GM19324 (cell line): ENCODE data around the gene ODAM.
"Not testable (repeated sequence)": the region's sequence is repeated elsewhere in the genome, so short reads cannot be mapped to it uniquely, and the experiment has no call there.

Experiments
- ATAC-seq: cut with Tn5 transposase; IDR thresholded peaks from one replicate; pipeline ENCODE4 v1.9.1; 2021; ENCODE audit warnings: mild to moderate bottlenecking, moderate library complexity; ENCODE audit not compliant: unreplicated experiment, low FRiP score

Gene ODAM, protein sequence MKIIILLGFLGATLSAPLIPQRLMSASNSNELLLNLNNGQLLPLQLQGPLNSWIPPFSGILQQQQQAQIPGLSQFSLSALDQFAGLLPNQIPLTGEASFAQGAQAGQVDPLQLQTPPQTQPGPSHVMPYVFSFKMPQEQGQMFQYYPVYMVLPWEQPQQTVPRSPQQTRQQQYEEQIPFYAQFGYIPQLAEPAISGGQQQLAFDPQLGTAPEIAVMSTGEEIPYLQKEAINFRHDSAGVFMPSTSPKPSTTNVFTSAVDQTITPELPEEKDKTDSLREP

DNA sequence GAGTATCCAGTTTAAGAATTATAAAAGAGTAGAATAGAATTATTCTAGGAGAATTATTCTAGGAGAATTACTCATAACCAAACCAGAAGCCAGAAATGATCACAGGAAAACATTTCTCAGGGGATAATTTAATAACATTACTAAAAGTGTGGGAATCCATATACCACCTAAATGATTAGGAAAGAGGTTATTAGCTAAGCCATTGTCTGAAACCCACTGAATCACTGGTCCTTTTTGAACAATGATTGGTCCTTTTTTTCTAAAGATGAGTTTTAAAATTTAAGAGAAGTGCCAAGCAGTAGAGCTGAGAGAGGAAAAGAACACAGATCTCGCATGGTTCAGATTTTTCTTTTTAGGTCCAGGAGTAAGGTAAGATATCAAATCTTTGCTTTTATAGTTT lies at the start of gene ODAM:
ODAM (plus strand) TSS at position 301 of the 400 bp plus-strand sequence. CDS start 819 bp downstream, outside the sequence.
- no peak for ATAC-seq

DNA sequence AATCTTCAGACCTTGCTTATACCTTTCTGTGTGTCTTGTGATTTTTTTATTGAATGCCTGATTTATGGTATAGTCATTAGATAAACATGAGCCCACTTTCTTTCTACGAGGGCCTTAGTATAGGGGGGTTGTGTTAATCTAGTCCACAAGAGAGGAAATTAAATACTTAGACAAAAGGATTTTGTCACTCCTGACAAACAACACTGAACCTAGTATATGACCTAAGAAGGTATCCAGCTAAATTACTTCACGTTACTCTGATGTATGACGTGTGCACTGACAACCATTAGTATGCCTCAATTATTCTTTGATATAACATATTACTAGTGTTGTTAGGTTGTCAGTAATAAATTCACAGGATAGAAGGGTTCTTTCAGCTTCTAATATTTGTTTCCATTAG lies 44.3 kb upstream of the ODAM start:
- ATAC-seq = no peak

DNA sequence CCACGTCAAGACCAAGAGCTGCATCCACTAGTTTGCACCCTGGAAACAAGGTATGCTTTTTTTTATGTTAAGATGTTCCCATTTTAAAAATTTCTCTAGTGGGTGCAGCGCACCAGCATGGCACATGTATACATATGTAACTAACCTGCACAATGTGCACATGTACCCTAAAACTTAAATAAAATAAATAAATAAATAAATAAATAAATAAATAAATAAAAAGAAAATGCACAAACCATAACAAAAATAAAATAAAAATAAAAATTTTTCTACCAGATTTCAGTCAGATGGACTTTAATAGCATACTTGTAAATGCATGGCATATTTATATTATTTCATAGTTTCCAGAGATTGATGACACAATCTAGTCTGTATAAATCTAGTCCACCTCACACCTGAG lies 43.4 kb upstream of the ODAM start:
- ATAC-seq = no peak

DNA sequence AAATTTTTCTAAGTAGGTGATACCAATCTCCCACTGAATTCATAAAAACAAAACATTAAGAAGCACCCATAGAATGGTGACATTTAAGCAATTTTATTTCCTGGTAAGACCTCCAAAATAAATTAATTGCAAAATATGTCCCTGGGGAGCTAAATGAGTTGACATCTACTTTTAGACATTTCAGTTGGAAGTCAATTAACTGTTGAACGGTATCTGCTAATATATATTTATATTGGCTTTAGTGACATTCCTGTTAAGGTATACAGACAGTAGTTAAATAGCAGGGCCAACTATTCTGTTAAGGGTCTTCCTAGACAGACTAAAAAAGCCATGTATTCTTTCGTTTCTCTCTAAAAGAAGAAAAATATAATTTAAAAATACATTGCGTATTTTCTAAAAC lies 41.6 kb upstream of the ODAM start, which contains the start of gene PRR27:
PRR27 (plus strand) TSS at position 301 of the 400 bp plus-strand sequence. CDS start 139 bp downstream, outside the sequence.
- no peak for ATAC-seq

DNA sequence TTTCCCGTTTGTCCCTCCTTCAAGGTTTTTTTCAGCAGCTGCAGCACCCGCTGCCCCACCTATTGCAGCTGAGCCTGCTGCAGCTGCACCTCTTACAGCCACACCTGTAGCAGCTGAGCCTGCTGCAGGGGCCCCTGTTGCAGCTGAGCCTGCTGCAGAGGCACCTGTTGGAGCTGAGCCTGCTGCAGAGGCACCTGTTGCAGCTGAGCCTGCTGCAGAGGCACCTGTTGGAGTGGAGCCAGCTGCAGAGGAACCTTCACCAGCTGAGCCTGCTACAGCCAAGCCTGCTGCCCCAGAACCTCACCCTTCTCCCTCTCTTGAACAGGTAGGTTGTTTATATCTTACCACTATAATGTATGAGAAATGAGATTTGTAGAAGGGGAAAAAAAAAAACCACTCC lies 36.9 kb upstream of the ODAM start:
- ATAC-seq = no peak

DNA sequence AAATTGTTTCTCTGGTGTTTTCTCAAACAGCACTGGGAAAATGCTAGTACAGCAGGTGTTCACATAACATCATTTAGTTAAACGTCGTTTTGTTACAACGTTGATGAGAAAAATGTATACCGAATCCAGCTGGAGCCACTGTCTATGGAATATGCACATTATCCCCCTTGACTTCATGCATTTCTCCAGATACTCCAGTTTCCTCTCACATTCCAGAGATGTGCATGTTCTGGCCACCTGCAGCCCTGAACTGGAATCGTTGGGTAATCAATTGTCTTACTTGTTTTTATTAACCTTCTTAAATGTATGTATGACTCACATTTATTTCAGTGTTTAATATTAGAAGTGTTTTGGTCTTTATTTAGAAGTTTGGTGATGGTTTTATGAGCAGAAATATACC lies 18.4 kb upstream of the ODAM start:
- ATAC-seq = no peak

DNA sequence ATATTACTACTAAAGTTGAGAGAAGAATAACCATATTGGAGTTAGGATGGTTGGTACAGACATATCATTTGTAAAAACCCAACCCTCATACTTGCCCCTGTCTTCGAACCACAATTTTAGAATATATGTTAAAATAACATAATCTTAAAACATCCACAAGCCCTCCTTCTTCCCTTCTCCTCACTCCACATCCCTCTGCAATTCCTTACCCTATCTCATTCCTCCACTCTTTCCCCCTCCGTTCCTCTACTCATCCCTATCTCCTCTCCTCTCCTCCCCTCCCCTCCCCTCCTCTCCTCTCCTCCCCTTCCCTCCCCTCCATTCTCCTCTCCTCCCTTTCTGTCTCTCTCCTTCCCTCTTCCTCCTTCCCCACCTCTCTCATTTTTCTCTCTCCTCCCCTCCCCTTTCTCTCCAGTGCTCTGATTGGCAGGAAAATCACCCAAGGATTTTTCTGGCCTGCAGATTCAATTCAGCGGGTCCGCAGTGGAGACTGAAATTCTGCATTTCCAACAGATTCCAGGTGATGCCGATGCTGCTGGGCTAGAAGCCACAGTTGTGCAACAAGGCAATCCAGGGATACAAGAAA lies 17.4 kb upstream of the ODAM start:
- ATAC-seq = no peak

DNA sequence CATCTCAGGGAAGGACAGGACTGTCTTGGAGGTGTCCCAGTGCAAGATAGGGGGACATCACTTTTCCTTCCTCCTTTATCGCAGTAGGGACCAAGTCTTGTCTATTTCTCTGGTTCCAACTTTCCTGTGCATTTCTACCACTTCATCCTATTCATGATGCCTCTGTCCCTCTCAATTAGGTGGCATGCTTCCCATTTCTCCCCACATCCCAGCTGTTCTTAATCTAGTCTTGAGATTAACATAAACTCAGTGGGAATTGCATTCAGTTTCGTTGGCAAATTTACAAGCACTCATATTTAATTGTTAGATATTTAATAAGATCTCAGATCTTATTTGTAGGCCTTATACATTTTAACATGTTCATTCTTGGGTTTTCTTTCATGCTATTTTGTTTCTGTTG lies 15.7 kb upstream of the ODAM start:
- ATAC-seq = no peak

DNA sequence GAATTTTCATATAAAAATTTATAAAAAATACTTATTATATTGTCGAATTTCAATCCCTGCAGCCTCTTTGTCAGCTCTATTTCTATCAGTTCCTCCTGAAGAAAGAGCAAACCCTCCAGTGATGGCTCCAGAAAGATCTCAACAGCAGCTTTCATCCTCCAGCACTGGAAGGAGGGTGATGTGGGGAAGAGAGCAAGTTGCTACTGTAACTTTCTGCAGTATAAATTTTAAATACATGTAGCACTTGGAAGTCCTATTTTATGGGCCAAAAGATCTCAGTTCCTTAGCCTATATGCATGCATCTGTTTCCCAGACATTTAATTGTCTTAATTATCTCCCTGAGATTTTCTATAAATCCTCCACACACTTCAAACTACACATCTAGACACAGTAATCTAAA lies 13.7 kb upstream of the ODAM start:
- no peak for ATAC-seq

DNA sequence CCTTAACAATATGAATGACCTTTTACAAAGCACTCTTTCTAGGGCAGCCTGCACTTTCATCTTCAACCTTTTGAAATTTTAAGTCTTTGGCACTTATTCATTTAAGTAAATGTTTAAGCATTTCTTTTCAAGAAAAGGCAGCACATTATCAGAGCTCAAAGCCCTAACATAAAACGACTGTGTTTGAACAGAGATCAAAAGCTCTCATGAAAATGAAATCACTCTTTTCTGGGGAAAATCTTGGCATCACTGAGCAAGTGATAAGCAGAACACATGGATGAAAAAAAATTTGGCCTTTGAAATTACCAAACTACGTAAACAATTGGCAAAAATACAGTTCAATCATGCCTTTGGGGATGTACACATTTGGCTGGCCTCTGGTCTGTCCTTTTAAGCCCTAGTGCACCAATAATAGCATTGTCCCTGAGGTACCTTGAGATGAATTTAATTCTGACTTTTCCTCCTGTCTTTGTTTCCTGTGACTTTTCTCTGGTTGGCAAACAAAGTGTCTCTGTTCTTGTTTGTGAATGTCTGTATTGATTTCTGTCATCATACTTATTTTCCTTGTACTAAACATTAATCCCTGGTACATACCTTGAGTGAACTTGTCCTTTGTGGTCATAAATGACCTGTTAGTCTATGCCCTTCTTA lies 12.9 kb upstream of the ODAM start:
- ATAC-seq = no peak

DNA sequence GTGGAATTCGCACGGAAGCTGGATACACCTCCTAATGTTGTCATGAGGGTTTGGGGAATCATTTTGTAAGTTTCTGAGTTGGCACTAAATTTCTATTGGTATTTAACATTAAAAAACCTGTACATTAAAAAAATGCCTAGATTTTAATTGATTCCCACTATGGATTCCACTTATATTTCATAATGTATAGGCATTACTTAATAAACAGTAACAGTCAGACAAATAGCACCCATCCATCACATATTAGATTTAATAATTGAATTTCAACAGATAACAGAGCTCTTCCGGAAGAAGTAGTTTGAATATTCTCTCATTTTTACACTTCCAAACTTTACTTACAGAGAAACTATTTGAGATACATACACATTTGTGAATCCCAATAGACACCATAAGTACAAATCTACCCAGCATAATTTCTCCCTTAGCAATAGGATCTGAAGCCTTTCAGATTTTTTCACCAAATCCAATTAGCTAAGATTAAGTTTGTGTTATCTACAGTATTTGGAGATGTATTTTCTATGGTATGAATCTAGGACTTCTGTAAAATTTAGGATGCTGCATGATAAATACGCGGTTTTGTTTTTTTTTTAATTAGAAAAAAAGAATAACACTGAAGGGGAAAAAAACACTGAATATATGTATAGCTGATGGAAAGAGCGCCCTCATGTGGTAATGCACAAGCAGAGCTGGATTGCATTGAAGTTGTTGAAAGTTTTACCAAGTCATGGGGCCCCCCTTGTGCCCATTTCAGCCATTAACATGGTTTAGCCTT lies 12.2 kb upstream of the ODAM start:
- peak; percentile 71 for ATAC-seq

DNA sequence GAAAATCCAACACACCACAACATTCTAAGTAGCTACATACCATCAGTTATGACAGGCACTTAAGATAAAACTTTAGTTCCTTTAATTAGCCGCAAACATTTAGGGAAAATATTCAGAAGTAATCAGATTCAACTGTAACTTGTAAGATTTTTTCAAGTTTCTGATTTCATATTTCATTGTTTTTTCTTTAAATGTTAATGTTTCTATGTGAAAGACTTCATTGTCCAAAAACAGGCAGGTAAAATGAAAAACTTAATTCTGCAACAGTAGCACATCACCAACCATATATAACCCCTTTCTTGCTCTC lies 11.6 kb upstream of the ODAM start:
- no peak for ATAC-seq

DNA sequence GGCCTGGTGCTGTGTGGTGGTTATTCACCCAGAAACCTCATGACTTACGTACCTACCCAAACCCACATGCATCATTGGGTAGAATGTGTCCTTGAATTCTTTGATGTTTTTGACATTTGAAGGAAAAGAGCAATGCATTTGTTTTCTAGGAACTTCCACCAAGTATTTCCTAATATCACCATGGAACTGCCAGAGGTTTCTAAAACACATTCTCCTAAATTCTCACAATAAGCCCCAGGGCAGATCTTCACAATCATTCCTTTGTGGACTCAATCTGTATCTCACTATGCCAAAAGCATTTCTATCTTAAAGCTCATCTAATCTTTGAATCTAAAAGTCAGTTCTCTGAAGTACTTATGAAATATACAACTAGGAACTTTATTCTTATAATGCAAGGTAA lies 8.3 kb upstream of the ODAM start:
- no peak for ATAC-seq

DNA sequence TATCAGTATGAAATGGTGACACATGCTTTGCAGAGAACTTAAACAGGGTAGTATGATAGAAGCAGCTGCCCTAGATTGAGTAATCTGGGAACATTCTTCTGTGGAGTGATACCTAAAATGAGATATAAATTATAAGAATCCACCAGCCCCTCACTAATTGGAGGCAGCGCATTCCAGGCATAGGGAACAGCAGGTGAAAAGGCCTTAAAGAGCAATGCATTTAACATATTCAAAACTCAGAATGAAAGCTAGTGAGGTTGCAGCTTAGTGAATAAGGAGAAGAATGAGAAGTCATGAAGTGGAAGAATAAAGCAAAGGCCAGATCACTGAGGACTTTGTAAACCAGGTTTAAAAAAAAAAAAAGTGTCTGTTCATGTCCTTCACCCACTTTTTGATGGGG lies 4.9 kb upstream of the ODAM start:
- ATAC-seq = no peak

DNA sequence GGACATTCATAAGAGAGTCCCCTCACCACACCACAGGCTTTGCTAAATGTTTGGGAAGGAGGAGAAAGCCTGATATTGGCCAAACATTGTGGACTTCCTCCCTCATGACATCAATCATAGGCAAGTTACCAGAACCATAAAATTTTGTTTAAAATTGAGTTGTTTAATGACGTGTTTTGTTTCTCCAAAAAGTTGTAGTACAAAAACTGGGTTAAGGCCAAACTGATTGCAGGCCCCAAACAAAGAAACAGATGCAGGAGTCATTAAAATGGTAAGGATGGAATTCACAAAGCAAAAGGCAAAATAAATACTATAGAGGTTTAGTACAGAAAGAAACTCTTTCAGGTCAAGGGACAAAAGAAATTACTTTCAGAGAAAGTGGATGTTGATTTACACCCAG lies 3.9 kb upstream of the ODAM start:
- ATAC-seq = no peak

DNA sequence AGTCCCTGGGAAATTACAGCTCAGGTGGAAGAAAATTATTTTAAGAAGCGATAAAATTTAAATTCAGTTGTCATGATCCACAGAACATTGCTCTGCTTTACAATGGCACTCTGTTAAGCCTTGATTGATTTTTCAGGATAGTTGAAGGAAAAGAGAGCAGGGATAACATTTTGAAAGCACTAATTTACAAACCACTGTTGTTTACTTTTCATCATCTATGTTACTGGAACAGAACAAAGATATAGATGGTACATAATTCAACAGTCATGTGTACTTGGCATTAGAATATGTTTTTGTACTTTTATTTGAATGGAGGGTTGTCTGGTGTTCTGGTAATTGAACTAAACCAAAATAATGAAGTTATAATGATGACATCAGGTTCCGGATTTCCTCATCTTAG lies 2.6 kb upstream of the ODAM start:
- ATAC-seq = no peak

DNA sequence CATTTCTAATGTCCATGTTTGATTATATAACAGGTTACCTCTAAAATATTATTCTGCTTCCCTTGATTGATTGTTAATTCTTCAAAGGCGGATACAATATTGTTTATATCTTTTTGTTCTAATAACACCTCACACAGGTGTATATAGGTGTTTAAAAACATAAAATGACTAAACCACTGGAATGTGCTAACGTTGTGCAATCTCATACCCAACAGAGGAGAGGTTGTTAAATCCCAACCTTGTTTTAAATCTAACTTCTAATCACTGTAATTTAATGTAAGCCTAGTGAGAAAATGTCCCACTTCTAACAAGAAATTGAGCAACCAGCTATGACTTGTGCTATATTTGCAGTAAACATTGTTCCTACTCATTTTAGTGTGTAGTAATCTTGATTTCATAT lies 1.3 kb downstream of the ODAM start:
- no peak for ATAC-seq

DNA sequence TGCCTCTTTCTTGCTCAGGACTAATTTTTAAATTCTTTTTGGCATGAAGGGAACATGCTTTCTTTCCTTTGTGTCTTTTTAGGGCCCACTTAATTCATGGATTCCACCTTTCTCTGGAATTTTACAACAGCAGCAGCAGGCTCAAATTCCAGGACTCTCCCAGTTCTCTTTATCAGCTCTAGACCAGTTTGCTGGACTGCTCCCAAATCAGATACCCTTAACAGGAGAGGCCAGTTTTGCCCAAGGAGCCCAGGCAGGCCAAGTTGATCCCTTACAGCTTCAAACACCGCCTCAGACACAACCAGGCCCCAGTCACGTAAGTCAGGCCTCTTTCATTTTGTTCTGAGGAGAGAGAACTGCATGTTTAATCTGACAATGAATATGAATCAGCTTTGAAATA lies 2.3 kb downstream of the ODAM start:
- ATAC-seq = no peak

DNA sequence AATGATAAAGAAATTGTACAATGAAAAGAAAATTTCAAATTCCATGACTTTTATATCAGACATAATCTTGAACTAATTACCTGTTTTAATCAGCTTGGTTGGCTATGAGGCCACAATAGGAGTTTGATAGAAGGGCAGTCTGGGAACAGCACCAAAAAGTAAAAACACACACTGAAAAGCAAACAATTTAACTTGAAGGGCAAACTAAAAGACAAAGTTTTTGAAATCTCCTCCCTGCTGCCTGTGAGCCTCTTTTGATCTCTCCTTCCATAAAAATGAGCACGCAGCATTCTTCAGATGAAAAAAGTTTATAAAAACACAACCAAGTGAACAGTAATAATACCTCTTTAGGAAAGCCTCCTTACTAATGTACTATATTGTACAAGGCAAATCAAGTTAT lies 8.1 kb downstream of the ODAM start:
- ATAC-seq = no peak

DNA sequence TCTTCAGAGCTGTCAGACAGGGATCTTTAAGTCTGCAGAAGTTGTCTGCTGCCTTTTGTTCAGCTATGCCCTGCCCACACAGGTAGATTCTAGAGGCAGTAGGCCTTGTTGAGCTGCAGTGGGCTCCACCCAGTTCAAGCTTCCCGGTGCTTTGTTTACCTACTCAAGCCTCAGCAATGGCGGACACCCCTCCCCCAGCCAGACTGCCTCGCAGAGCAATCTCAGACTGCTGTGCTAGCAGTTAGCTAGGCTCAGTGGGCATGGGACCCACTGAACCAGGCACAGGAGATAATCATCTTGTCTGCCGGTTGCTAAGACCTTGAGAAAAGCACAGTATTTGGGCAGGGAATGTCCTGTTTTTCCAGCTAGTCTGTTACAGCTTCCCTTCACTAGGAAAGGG lies 17.2 kb downstream of the ODAM start:
- not testable (repeated sequence) for ATAC-seq

DNA sequence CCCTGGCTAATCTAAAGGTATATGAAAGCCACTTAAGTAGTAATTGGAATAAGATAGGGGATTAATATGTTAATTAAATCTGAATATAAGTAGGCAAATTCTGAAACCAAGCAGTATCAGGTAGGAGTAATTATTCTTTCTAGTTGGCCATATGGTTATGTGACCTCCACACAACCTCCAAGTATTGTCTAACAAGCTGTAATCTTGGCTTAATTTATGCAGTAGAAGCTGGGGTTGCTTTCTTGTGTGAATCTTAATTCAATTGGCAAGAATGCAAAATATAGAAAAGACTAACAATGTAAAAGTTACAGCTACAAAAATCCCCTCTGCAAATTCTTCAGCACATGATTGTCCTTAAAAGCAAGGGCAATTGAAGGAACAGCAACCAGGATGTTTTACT lies 20.6 kb downstream of the ODAM start:
- ATAC-seq = not testable (repeated sequence)
